Measurements from ENCODE around the gene C4orf50.

Gene C4orf50

GRCh38 chr4:6059375-6059805, 41.2 kb upstream of the C4orf50 start:
- Histone ChIP-seq H3K4me2 (ENCODE audit: low read length) (no peak overlapping the region), H4K8ac (ENCODE audit: low read depth, low read length) (no peak overlapping the region), H2BK120ac (ENCODE audit: low read depth, low read length) (no peak overlapping the region), H2BK5ac (ENCODE audit: low read length) (no peak overlapping the region), H3K18ac (ENCODE audit: low read length) (no peak overlapping the region), H2AK5ac (ENCODE audit: low read length) (no peak overlapping the region), H3K56ac (ENCODE audit: low read length) (no peak overlapping the region), H3K36me3 (ENCODE audit: control insufficient read depth, insufficient read depth, low read length) (peaks cover 3% of the 10 kb centered on the region), H3K79me1 (ENCODE audit: low read length) (no peaks in the 10 kb centered on the region), H3K4ac (ENCODE audit: low read depth, low read length) (no peak overlapping the region), H3K4me3 (ENCODE audit: low read length) (no peak overlapping the region), H3K23ac (ENCODE audit: low read length) (no peak overlapping the region), H3K27me3 (ENCODE audit: insufficient read depth, low read length, poor library complexity) (no peaks in the 10 kb centered on the region), H3K4me1 (ENCODE audit: control insufficient read depth, low read depth, low read length) (no peaks in the 10 kb centered on the region), H3K79me2 (ENCODE audit: control insufficient read depth, insufficient read depth, low read length) (no peaks in the 10 kb centered on the region), H4K5ac (ENCODE audit: low read length) (no peak overlapping the region), H2BK15ac (replicated peaks; ENCODE audit: low read depth) (no peak overlapping the region), H3K9ac (ENCODE audit: low read length) (no peak overlapping the region), H3K27ac (ENCODE audit: low read depth, low read length) (no peak overlapping the region)
- no peak for DNase-seq
- no CpG with 5 or more reads among the region's 7 CpGs for WGBS (ENCODE audit: extremely low coverage, insufficient coverage, low lambda C conversion rate)

- WGBS (ENCODE audit: extremely low coverage, insufficient coverage, low lambda C conversion rate), result no CpG with 5 or more reads among the region's 12 CpGs
- Histone ChIP-seq H3K23ac (ENCODE audit: low read length) (no peak overlapping the region), H3K4me3 (ENCODE audit: low read length) (peak overlapping the region; percentile 16), H3K4me2 (ENCODE audit: low read length) (no peak overlapping the region), H3K9ac (ENCODE audit: low read length) (no peak overlapping the region), H3K56ac (ENCODE audit: low read length) (no peak overlapping the region), H3K36me3 (ENCODE audit: control insufficient read depth, insufficient read depth, low read length) (peaks cover 3% of the 10 kb centered on the region), H4K8ac (ENCODE audit: low read depth, low read length) (no peak overlapping the region), H3K18ac (ENCODE audit: low read length) (no peak overlapping the region), H4K5ac (ENCODE audit: low read length) (no peak overlapping the region), H3K27ac (ENCODE audit: low read depth, low read length) (no peak overlapping the region), H3K4me1 (ENCODE audit: control insufficient read depth, low read depth, low read length) (no peaks in the 10 kb centered on the region), H2BK15ac (replicated peaks; ENCODE audit: low read depth) (no peak overlapping the region), H3K79me2 (ENCODE audit: control insufficient read depth, insufficient read depth, low read length) (no peaks in the 10 kb centered on the region), H2AK5ac (ENCODE audit: low read length) (no peak overlapping the region), H3K27me3 (ENCODE audit: insufficient read depth, low read length, poor library complexity) (no peaks in the 10 kb centered on the region), H2BK5ac (ENCODE audit: low read length) (no peak overlapping the region), H3K79me1 (ENCODE audit: low read length) (no peaks in the 10 kb centered on the region), H3K4ac (ENCODE audit: low read depth, low read length) (no peak overlapping the region), H2BK120ac (ENCODE audit: low read depth, low read length) (no peak overlapping the region)
- no peak for DNase-seq
These were observed 40.5 kb upstream of the C4orf50 start for GRCh38 chr4:6058531-6059374.

GRCh38 chr4:6056976-6057766, 38.9 kb upstream of the C4orf50 start:
- no peak overlapping the region for H3K18ac ChIP-seq (ENCODE audit: low read length)

GRCh38 chr4:6055436-6055835, 37.2 kb upstream of the C4orf50 start:
- Histone ChIP-seq H3K36me3 (ENCODE audit: control insufficient read depth, insufficient read depth, low read length) (no peaks in the 10 kb centered on the region), H2BK5ac (ENCODE audit: low read length) (no peak overlapping the region), H3K4me3 (ENCODE audit: low read length) (no peak overlapping the region), H3K27ac (ENCODE audit: low read depth, low read length) (no peak overlapping the region), H4K5ac (ENCODE audit: low read length) (no peak overlapping the region), H3K27me3 (ENCODE audit: insufficient read depth, low read length, poor library complexity) (no peaks in the 10 kb centered on the region), H3K23ac (ENCODE audit: low read length) (no peak overlapping the region), H3K79me2 (ENCODE audit: control insufficient read depth, insufficient read depth, low read length) (no peaks in the 10 kb centered on the region), H3K4me2 (ENCODE audit: low read length) (no peak overlapping the region), H2AK5ac (ENCODE audit: low read length) (no peak overlapping the region), H4K8ac (ENCODE audit: low read depth, low read length) (no peak overlapping the region), H2BK15ac (replicated peaks; ENCODE audit: low read depth) (no peak overlapping the region), H3K9ac (ENCODE audit: low read length) (no peak overlapping the region), H2BK120ac (ENCODE audit: low read depth, low read length) (no peak overlapping the region), H3K56ac (ENCODE audit: low read length) (no peak overlapping the region), H3K4ac (ENCODE audit: low read depth, low read length) (no peak overlapping the region), H3K79me1 (ENCODE audit: low read length) (no peaks in the 10 kb centered on the region), H3K18ac (ENCODE audit: low read length) (no peak overlapping the region), H3K4me1 (ENCODE audit: control insufficient read depth, low read depth, low read length) (no peaks in the 10 kb centered on the region)
- no CpG with 5 or more reads among the region's 4 CpGs for WGBS (ENCODE audit: extremely low coverage, insufficient coverage, low lambda C conversion rate)
- DNase-seq, result no peak

More at GRCh38 chr4:6056976-6057766, 38.9 kb upstream of the C4orf50 start:
- no peak overlapping the region for H3K4me3 ChIP-seq (ENCODE audit: low read length)
- no peak overlapping the region for H3K9ac ChIP-seq (ENCODE audit: low read length)
- no peak overlapping the region for H3K27ac ChIP-seq (ENCODE audit: low read depth, low read length)
- H3K56ac ChIP-seq (ENCODE audit: low read length), result no peak overlapping the region
- no peak overlapping the region for H3K4ac ChIP-seq (ENCODE audit: low read depth, low read length)
- H2AK5ac ChIP-seq (ENCODE audit: low read length), result no peak overlapping the region
- H4K8ac ChIP-seq (ENCODE audit: low read depth, low read length), result no peak overlapping the region
- no peak overlapping the region for H2BK15ac ChIP-seq (replicated peaks; ENCODE audit: low read depth)
- DNase-seq, result no peak
- H3K4me2 ChIP-seq (ENCODE audit: low read length), result no peak overlapping the region
- no peak overlapping the region for H2BK5ac ChIP-seq (ENCODE audit: low read length)
- H3K79me1 ChIP-seq (ENCODE audit: low read length), result no peaks in the 10 kb centered on the region
- H3K4me1 ChIP-seq (ENCODE audit: control insufficient read depth, low read depth, low read length), result no peaks in the 10 kb centered on the region
- H3K36me3 ChIP-seq (ENCODE audit: control insufficient read depth, insufficient read depth, low read length), result peaks cover 3% of the 10 kb centered on the region
- WGBS (ENCODE audit: extremely low coverage, insufficient coverage, low lambda C conversion rate), result no CpG with 5 or more reads among the region's 15 CpGs
- H4K5ac ChIP-seq (ENCODE audit: low read length), result no peak overlapping the region
- no peak overlapping the region for H3K23ac ChIP-seq (ENCODE audit: low read length)
- no peak overlapping the region for H2BK120ac ChIP-seq (ENCODE audit: low read depth, low read length)
- no peaks in the 10 kb centered on the region for H3K27me3 ChIP-seq (ENCODE audit: insufficient read depth, low read length, poor library complexity)
- H3K79me2 ChIP-seq (ENCODE audit: control insufficient read depth, insufficient read depth, low read length), result no peaks in the 10 kb centered on the region

GRCh38 chr4:6055030-6055429, 36.8 kb upstream of the C4orf50 start:
- no peak overlapping the region for H3K27ac ChIP-seq (ENCODE audit: low read depth, low read length)
- no peak overlapping the region for H3K4me2 ChIP-seq (ENCODE audit: low read length)
- H3K4ac ChIP-seq (ENCODE audit: low read depth, low read length), result no peak overlapping the region
- H3K23ac ChIP-seq (ENCODE audit: low read length), result no peak overlapping the region
- no peak overlapping the region for H2AK5ac ChIP-seq (ENCODE audit: low read length)
- WGBS (ENCODE audit: extremely low coverage, insufficient coverage, low lambda C conversion rate), result no CpG with 5 or more reads among the region's 4 CpGs
- no peaks in the 10 kb centered on the region for H3K79me1 ChIP-seq (ENCODE audit: low read length)
- H4K5ac ChIP-seq (ENCODE audit: low read length), result no peak overlapping the region
- no peaks in the 10 kb centered on the region for H3K4me1 ChIP-seq (ENCODE audit: control insufficient read depth, low read depth, low read length)
- no peak for DNase-seq
- H4K8ac ChIP-seq (ENCODE audit: low read depth, low read length), result no peak overlapping the region
- no peak overlapping the region for H3K9ac ChIP-seq (ENCODE audit: low read length)
- H3K18ac ChIP-seq (ENCODE audit: low read length), result no peak overlapping the region
- H3K79me2 ChIP-seq (ENCODE audit: control insufficient read depth, insufficient read depth, low read length), result no peaks in the 10 kb centered on the region
- no peak overlapping the region for H3K4me3 ChIP-seq (ENCODE audit: low read length)
- H3K36me3 ChIP-seq (ENCODE audit: control insufficient read depth, insufficient read depth, low read length), result no peaks in the 10 kb centered on the region
- no peak overlapping the region for H2BK5ac ChIP-seq (ENCODE audit: low read length)
- H2BK120ac ChIP-seq (ENCODE audit: low read depth, low read length), result no peak overlapping the region
- H2BK15ac ChIP-seq (replicated peaks; ENCODE audit: low read depth), result no peak overlapping the region
- no peak overlapping the region for H3K56ac ChIP-seq (ENCODE audit: low read length)
- no peaks in the 10 kb centered on the region for H3K27me3 ChIP-seq (ENCODE audit: insufficient read depth, low read length, poor library complexity)

All from mesendoderm (in vitro differentiated cells).